GM13976 (cell line): Measurements from ENCODE around the gene LHX3.

Experiments
- DNase-seq: peaks from one replicate; pipeline ENCODE4 v3.0.0; 2012; ENCODE audit warnings: low spot score
- CTCF ChIP-seq: IDR thresholded peaks from 2 replicates; pipeline ENCODE4 v1.5.1; 2012; ENCODE audit warnings: borderline replicate concordance, mild to moderate bottlenecking; ENCODE audit not compliant: insufficient read depth; ENCODE audit errors: extremely low read depth, missing control alignments, control extremely low read depth
- in situ Hi-C: fragments of 300-500 bp; cut with MboI; formaldehyde crosslinking; loops from one replicate; pipeline ENCODE4 v1.12.0; 2022; ENCODE audit warnings: low sequenced_read_pairs, mixed read lengths, inconsistent platforms; ENCODE audit not compliant: unreplicated experiment

The LHX3 gene

GRCh38 chr9:136249877-136250559 lies 45.1 kb upstream of the LHX3 start:
- TF ChIP-seq CTCF = no peak
- DNase-seq = no peak
- in situ Hi-C loops = no loop called here

- in situ Hi-C loops = no loop called here
- no peak for DNase-seq
- TF ChIP-seq CTCF = no peak
Measured at GRCh38 chr9:136248951-136249876, 44.3 kb upstream of the LHX3 start.

GRCh38 chr9:136247947-136248637 lies 43.2 kb upstream of the LHX3 start:
- DNase-seq = no peak
- in situ Hi-C loops = no loop called here
- TF ChIP-seq CTCF = no peak

- in situ Hi-C loops = no loop called here
- TF ChIP-seq CTCF = no peak
- no peak for DNase-seq
Measured at GRCh38 chr9:136247551-136247916, 42.6 kb upstream of the LHX3 start.

GRCh38 chr9:136246849-136247550 lies 42.1 kb upstream of the LHX3 start:
- no peak for DNase-seq
- TF ChIP-seq CTCF = no peak
- in situ Hi-C loops = no loop called here

GRCh38 chr9:136245219-136246150 lies 40.6 kb upstream of the LHX3 start, which contains the start of gene QSOX2:
TSS of gene QSOX2 (minus strand) at chr9:136245812. CDS start at chr9:136245803, 9 bp downstream.
- peak; percentile 95 for DNase-seq
- in situ Hi-C loops = no loop called here
- TF ChIP-seq CTCF = no peak
